GM12801 (cell line): ENCODE results near the gene PPIL4.

Experiments
- CTCF ChIP-seq: IDR thresholded peaks from one replicate; pipeline ENCODE4 v1.5.1; 2011; ENCODE audit warnings: control low read depth; ENCODE audit not compliant: insufficient read length; ENCODE audit errors: extremely low read depth

The PPIL4 gene

GRCh38 chr6:149500096-149500495 is 45.7 kb downstream of the PPIL4 start:
- TF ChIP-seq CTCF = no peak

GRCh38 chr6:149499066-149499465 is 46.8 kb downstream of the PPIL4 start:
- no peak for TF ChIP-seq CTCF

GRCh38 chr6:149497365-149497764 is 48.5 kb downstream of the PPIL4 start:
- no peak for TF ChIP-seq CTCF

- TF ChIP-seq CTCF = no peak
Observed at GRCh38 chr6:149493761-149494320, 52.0 kb downstream of the PPIL4 start.

- TF ChIP-seq CTCF = no peak
Observed at GRCh38 chr6:149492798-149493343, 53.0 kb downstream of the PPIL4 start.

GRCh38 chr6:149489967-149490366 is 55.9 kb downstream of the PPIL4 start:
- no peak for TF ChIP-seq CTCF

GRCh38 chr6:149488815-149489214 is 57.0 kb downstream of the PPIL4 start:
- no peak for TF ChIP-seq CTCF
